KMS-11 (cell line): ENCODE data around the gene NETO2.
"Not testable (repeated sequence)": the region's sequence is repeated elsewhere in the genome, so short reads cannot be mapped to it uniquely, and the experiment has no call there.

Experiments
- H2AFZ ChIP-seq: fragments of 200-600 bp; sonication (generic); 2 replicates; pipeline ENCODE4 v1.6.1; 2016; ENCODE audit warnings: antibody characterized with exemption, mixed run types, low read depth
- H3K27ac ChIP-seq: fragments of 200-600 bp; sonication (generic); 2 replicates; pipeline ENCODE4 v1.6.1; 2016; ENCODE audit warnings: mild to moderate bottlenecking, mixed run types
- H3K27me3 ChIP-seq: fragments of 200-600 bp; sonication (generic); 2 replicates; pipeline ENCODE4 v1.6.1; 2017; ENCODE audit warnings: mild to moderate bottlenecking, low read depth, mixed run types, moderate library complexity; ENCODE audit not compliant: insufficient read depth
- H3K36me3 ChIP-seq: fragments of 200-600 bp; sonication (generic); 2 replicates; pipeline ENCODE4 v1.6.1; 2017; ENCODE audit warnings: mild to moderate bottlenecking, mixed run types; ENCODE audit not compliant: insufficient read depth
- H3K4me1 ChIP-seq: fragments of 200-600 bp; sonication (generic); 2 replicates; pipeline ENCODE4 v1.6.1; 2016; ENCODE audit warnings: mild to moderate bottlenecking, low read depth, mixed run types; ENCODE audit not compliant: poor library complexity, severe bottlenecking
- H3K4me2 ChIP-seq: fragments of 200-600 bp; sonication (generic); 2 replicates; pipeline ENCODE4 v1.7.0; 2016; ENCODE audit warnings: mild to moderate bottlenecking, mixed run types
- H3K4me3 ChIP-seq: fragments of 200-600 bp; sonication (generic); IDR thresholded peaks from 2 replicates; pipeline ENCODE4 v1.6.1; 2017; ENCODE audit warnings: low read depth, low read length, mixed read lengths; ENCODE audit not compliant: insufficient read depth
- H3K79me2 ChIP-seq: fragments of 200-600 bp; sonication (generic); 2 replicates; pipeline ENCODE4 v1.6.1; 2016; ENCODE audit warnings: low read depth, mixed run types; ENCODE audit not compliant: insufficient read depth
- H3K9ac ChIP-seq: fragments of 200-600 bp; sonication (generic); 2 replicates; pipeline ENCODE4 v1.6.1; 2016; ENCODE audit warnings: mild to moderate bottlenecking, mixed run types
- H4K20me1 ChIP-seq: fragments of 200-600 bp; sonication (generic); 2 replicates; pipeline ENCODE4 v1.6.1; 2016; ENCODE audit warnings: mild to moderate bottlenecking, mixed run types; ENCODE audit not compliant: insufficient read depth
- CTCF ChIP-seq: fragments of 200-600 bp; sonication (generic); conservative IDR thresholded peaks from 2 replicates; pipeline ENCODE4 v1.6.1; 2017; ENCODE audit warnings: low read depth, mild to moderate bottlenecking, antibody characterized with exemption, low read length, moderate library complexity, mixed read lengths

Gene NETO2, protein sequence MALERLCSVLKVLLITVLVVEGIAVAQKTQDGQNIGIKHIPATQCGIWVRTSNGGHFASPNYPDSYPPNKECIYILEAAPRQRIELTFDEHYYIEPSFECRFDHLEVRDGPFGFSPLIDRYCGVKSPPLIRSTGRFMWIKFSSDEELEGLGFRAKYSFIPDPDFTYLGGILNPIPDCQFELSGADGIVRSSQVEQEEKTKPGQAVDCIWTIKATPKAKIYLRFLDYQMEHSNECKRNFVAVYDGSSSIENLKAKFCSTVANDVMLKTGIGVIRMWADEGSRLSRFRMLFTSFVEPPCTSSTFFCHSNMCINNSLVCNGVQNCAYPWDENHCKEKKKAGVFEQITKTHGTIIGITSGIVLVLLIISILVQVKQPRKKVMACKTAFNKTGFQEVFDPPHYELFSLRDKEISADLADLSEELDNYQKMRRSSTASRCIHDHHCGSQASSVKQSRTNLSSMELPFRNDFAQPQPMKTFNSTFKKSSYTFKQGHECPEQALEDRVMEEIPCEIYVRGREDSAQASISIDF

DNA sequence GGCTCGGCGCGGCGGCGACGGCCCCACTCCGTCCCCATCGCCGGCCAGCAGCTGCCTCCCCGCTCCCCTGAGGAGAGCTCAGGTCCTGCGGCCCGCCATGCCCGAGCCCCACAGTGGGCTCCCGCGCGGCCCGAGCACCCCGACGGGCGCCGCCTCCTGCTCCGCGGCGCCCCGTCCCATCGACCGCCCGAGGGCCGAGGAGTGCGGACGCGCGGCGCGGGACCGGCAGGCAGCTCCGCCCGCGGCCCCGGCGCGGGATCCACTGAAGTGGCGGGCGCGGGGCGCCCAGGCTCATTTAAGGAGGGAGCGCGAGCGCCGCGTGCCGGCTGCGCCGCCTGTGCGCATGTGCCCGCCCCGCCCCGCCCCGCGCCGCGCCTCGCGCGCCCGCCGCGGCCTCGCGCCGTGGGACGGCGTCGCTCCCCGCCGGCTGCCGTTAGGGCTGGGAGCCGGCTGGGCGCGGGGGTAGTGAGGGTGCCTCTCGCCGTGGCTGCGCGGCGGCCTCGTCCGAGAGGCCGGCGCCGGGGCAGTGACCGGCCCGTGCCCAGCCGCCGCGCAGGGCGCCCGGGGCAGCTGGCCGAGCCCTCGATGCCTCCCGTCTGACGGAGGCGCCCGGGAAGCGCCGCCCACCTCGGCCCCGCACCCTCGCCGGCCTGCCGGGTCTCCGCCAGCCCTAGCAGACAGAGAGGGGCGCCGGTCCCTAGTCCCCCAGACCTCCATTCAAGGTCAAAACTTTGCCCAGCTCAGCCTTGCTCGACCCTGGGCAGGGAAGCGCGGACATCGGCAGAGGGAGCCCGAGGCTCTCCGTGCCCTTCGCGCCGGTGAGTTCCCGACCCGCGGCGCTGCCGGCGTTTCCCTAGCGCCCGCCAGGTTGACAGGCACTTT lies at the start of gene NETO2:
Gene NETO2, minus strand, starts transcription at position 269 of the 882 bp plus-strand sequence. CDS start 333 bp downstream, outside the sequence.
- Histone ChIP-seq H3K27me3 (no peaks in the 10 kb centered on the region), H3K79me2 (peaks cover 26% of the 10 kb centered on the region), H3K4me2 (peak within 1 kb of the TSS; percentile 82), H2AFZ (peak within 1 kb of the TSS; percentile 90), H3K36me3 (no peaks in the 10 kb centered on the region), H4K20me1 (peaks cover 5% of the 10 kb centered on the region; the same call in 1 of the 2 replicates), H3K27ac (peak within 1 kb of the TSS; percentile 61), H3K4me3 (no peak within 1 kb of the TSS), H3K9ac (peak within 1 kb of the TSS; percentile 77), H3K4me1 (peaks cover 23% of the 10 kb centered on the region)
- no peak; the same call in 1 of the 2 replicates for TF ChIP-seq CTCF

- Histone ChIP-seq H3K79me2 (no peaks in the 10 kb centered on the region), H4K20me1 (no peaks in the 10 kb centered on the region), H3K36me3 (no peaks in the 10 kb centered on the region), H3K27me3 (no peaks in the 10 kb centered on the region), H2AFZ (no peak overlapping the region), H3K4me1 (no peaks in the 10 kb centered on the region), H3K27ac (no peak overlapping the region), H3K4me2 (no peak overlapping the region), H3K4me3 (no peak overlapping the region), H3K9ac (no peak overlapping the region)
- TF ChIP-seq CTCF = no peak
Observed at GRCh38 chr16:47182318-47182717, 38.6 kb upstream of the NETO2 start.

- H3K4me1 ChIP-seq, H3K36me3 ChIP-seq, H3K4me3 ChIP-seq, H3K79me2 ChIP-seq, H2AFZ ChIP-seq, H3K27me3 ChIP-seq, H3K27ac ChIP-seq, H4K20me1 ChIP-seq, H3K9ac ChIP-seq, H3K4me2 ChIP-seq: not testable (repeated sequence)
Observed at GRCh38 chr16:47181066-47181465, 37.3 kb upstream of the NETO2 start.

- TF ChIP-seq CTCF = no peak
- no peak overlapping the region for H2AFZ ChIP-seq
- no peaks in the 10 kb centered on the region for H3K4me1 ChIP-seq
- no peaks in the 10 kb centered on the region for H3K79me2 ChIP-seq
- H3K27me3 ChIP-seq = no peaks in the 10 kb centered on the region
- no peak overlapping the region for H3K9ac ChIP-seq
- H3K27ac ChIP-seq = no peak overlapping the region
- H3K36me3 ChIP-seq = no peaks in the 10 kb centered on the region
- H4K20me1 ChIP-seq = no peaks in the 10 kb centered on the region
- no peak overlapping the region for H3K4me2 ChIP-seq
- H3K4me3 ChIP-seq = no peak overlapping the region
Observed at GRCh38 chr16:47180073-47180472, 36.3 kb upstream of the NETO2 start.
